ENCODE measurements around the gene FBXL7.
A peak's percentile ranks its signal among the peaks of the same experiment; 100 is the strongest.

Gene FBXL7

DNA sequence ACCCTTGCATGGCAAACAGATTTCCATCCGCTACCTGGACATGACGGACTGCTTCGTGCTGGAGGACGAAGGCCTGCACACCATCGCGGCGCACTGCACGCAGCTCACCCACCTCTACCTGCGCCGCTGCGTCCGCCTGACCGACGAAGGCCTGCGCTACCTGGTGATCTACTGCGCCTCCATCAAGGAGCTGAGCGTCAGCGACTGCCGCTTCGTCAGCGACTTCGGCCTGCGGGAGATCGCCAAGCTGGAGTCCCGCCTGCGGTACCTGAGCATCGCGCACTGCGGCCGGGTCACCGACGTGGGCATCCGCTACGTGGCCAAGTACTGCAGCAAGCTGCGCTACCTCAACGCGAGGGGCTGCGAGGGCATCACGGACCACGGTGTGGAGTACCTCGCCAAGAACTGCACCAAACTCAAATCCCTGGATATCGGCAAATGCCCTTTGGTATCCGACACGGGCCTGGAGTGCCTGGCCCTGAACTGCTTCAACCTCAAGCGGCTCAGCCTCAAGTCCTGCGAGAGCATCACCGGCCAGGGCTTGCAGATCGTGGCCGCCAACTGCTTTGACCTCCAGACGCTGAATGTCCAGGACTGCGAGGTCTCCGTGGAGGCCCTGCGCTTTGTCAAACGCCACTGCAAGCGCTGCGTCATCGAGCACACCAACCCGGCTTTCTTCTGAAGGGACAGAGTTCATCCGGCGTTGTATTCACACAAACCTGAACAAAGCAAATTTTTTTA is 436.7 kb downstream of the FBXL7 start:
- DNase-seq (ENCODE audit: low spot score) = no peak
- H3K27ac ChIP-seq = no peak overlapping the region
- TF ChIP-seq, protein P1, sequence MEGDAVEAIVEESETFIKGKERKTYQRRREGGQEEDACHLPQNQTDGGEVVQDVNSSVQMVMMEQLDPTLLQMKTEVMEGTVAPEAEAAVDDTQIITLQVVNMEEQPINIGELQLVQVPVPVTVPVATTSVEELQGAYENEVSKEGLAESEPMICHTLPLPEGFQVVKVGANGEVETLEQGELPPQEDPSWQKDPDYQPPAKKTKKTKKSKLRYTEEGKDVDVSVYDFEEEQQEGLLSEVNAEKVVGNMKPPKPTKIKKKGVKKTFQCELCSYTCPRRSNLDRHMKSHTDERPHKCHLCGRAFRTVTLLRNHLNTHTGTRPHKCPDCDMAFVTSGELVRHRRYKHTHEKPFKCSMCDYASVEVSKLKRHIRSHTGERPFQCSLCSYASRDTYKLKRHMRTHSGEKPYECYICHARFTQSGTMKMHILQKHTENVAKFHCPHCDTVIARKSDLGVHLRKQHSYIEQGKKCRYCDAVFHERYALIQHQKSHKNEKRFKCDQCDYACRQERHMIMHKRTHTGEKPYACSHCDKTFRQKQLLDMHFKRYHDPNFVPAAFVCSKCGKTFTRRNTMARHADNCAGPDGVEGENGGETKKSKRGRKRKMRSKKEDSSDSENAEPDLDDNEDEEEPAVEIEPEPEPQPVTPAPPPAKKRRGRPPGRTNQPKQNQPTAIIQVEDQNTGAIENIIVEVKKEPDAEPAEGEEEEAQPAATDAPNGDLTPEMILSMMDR (conservative IDR thresholded peaks at IDR 0.05; ENCODE audit: low read depth) = no peak
- POLR2A ChIA-PET (ENCODE audit: low non-redundant PET) = no interaction called here
- CTCF ChIA-PET = no interaction called here

DNA sequence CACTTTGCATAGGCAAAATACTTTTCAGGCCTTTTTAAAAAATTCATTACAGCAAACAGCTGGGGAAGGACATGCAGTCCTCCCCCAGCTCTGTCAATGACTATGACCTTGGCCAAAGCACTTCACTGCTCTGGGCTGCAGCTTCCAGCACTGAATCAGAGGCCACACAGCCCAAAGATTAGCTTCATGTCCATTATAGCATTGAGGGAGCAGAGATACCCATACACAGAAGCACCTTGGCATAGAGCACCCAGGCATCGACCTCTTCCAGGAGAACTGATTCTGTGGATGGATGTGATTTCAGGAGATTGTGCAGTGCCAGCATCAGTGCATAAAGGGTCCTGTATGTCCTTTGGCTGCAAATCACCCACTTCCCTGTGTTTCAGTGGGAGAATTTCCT is 437.7 kb downstream of the FBXL7 start:
- H3K27ac ChIP-seq = no peak overlapping the region
- CTCF ChIA-PET = no interaction called here
- TF ChIP-seq, protein P1 (conservative IDR thresholded peaks at IDR 0.05; ENCODE audit: low read depth) = no peak
- POLR2A ChIA-PET (ENCODE audit: low non-redundant PET) = no interaction called here
- DNase-seq (ENCODE audit: low spot score) = no peak

DNA sequence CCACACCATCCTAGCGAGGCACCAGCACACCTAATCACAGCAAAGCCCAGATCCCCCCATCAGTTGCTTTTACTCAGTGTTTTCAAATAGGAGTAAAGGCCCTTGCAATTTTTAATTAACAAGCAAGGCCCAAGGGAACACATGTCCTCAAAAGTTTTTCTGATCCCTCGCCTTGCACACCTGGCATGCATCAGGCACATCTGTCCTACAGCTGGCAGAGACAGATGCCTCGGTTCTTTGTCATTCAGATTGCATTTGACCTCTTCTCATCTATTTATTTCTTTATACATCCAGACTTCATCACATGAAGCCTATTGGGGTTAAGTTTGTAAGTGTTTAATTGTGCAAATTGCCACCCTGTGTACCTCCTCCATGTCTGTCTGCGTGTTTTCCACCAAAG is 438.2 kb downstream of the FBXL7 start:
- CTCF ChIA-PET = no interaction called here
- POLR2A ChIA-PET (ENCODE audit: low non-redundant PET) = no interaction called here
- TF ChIP-seq, protein P1 (conservative IDR thresholded peaks at IDR 0.05; ENCODE audit: low read depth) = no peak
- no peak for DNase-seq (ENCODE audit: low spot score)
- no peak overlapping the region for H3K27ac ChIP-seq

DNA sequence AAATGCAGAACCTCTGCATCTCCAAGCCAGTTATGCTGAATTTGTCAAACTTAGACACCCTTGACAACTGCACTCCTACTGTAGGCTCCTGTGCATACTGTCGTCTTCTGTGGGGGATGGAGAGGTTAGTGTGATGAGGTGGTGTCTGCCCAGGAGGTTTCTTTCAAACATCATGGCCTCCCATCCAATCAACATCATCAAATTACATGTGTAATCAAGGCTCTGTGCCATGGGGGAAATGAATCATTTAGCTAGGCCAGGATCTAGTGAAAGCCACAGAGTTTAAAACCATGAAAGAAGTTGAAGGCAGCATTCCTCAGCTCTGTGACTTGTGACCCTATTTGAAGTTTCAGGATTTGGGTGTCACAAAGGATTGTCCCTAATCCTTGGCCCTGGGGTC is 439.0 kb downstream of the FBXL7 start:
- POLR2A ChIA-PET (ENCODE audit: low non-redundant PET) = no interaction called here

DNA sequence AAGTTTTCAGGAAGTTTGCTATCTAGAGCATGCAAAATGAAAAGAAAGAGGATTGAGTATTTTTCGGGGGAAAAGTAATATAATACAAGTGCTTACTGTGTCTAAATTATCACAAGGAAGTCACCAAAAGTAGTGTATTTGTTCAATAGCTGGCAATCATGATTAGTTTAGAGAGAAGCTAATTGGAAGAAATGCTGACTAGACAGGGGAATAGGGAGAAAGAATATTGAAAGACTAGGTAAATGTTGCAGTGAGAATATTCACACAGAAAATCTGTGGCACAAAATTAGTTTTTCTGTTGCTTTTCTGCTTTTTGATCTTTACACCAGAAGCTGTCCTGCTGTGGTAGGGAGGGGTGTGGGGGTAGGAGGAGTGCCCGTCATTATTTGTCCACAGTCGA is 440.9 kb downstream of the FBXL7 start:
- TF ChIP-seq, protein P1 (conservative IDR thresholded peaks at IDR 0.05; ENCODE audit: low read depth) = no peak
- no peak overlapping the region for H3K27ac ChIP-seq
- CTCF ChIA-PET = no interaction called here
- DNase-seq (ENCODE audit: low spot score) = no peak
- POLR2A ChIA-PET (ENCODE audit: low non-redundant PET) = no interaction called here

More for the DNA sequence above, 439.0 kb downstream of the FBXL7 start:
- peak; percentile 3 for DNase-seq (ENCODE audit: low spot score)
- no peak overlapping the region for H3K27ac ChIP-seq
- CTCF ChIA-PET = no interaction called here
- TF ChIP-seq, protein P1 (conservative IDR thresholded peaks at IDR 0.05; ENCODE audit: low read depth) = no peak

DNA sequence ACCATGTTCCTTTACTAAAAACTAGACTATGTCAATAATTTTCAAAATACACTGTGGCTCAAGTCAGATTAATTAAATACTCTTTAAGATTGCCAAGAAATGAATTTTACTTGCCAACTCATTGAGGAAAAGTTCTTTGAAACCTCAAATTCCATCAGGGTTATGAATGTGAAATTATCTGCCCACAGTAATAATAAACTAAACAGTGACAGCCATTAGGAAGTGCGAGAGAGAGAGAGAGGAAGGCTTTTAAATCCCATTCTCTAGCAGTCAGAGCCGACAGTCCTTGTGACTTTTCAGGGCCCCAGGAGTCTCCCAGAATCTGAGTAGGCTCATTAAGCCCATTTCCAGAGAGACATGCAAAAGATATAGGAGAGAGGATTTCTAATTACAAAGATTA is 443.5 kb downstream of the FBXL7 start:
- POLR2A ChIA-PET (ENCODE audit: low non-redundant PET) = no interaction called here
- CTCF ChIA-PET = no interaction called here
- no peak overlapping the region for H3K27ac ChIP-seq
- TF ChIP-seq, protein P1 (conservative IDR thresholded peaks at IDR 0.05; ENCODE audit: low read depth) = no peak
- DNase-seq (ENCODE audit: low spot score) = no peak
